SK-N-SH (cell line): ENCODE measurements around the gene DGCR8. TPM values are rescaled to one million over a fixed set of nuclear protein-coding genes. Genes with fewer than 3 reads are reported as not detected.

Source experiments
- CTCF ChIA-PET: fragments of 300-600, 350-600 bp; formaldehyde crosslinking; extraction: SDS; loops from one replicate; lab custom pipeline; 2021; lab: Yijun Ruan, JAX
- POLR2A ChIA-PET: fragments of 350-600 bp; sonication (Branson Sonifier 250); formaldehyde crosslinking; extraction: SDS; loops from one replicate; lab custom pipeline; 2020; ENCODE audit warnings: antibody characterized with exemption, inconsistent platforms; lab: Yijun Ruan, JAX
- DNase-seq: peaks from one replicate; pipeline ENCODE4 v3.0.0; 2012
- H2AFZ ChIP-seq: fragments of 200-600 bp; sonication (generic); 2 replicates; pipeline ENCODE4 v1.8.1; 2016; ENCODE audit warnings: antibody characterized with exemption, mild to moderate bottlenecking, low read depth
- H3F3A ChIP-seq: fragments of 200-600 bp; sonication (generic); replicated peaks from 2 replicates; pipeline ENCODE3; 2016; ENCODE audit warnings: antibody characterized with exemption, mild to moderate bottlenecking; ENCODE audit not compliant: insufficient read depth
- H3K27ac ChIP-seq, 2 experiments: fragments of 200-500 bp in 1 of 2; fragments of 200-600 bp in 1 of 2; sonication (Bioruptor generic) in 1 of 2; sonication (generic), shearing (Covaris generic) in 1 of 2; 2 replicates each; pipeline versions ENCODE4 v1.5.1 to v1.6.1; 2014 to 2016; ENCODE audit warnings: low read depth in 2 of 2, inconsistent platforms in 1 of 2, low read length in 1 of 2, mild to moderate bottlenecking in 1 of 2, mixed read lengths in 1 of 2
- H3K27me3 ChIP-seq: fragments of 200-600 bp; sonication (generic), shearing (Covaris generic); 2 replicates; pipeline ENCODE4 v1.6.1; 2016; ENCODE audit warnings: mixed run types; ENCODE audit not compliant: insufficient read depth
- H3K36me3 ChIP-seq, 2 experiments: fragments of 200-500 bp in 1 of 2; fragments of 200-600 bp in 1 of 2; sonication (Bioruptor generic) in 1 of 2; sonication (generic) in 1 of 2; replicated peaks in 1 of 2; 2 replicates each; pipeline versions ENCODE3 to v1.5.1; 2014 to 2016; ENCODE audit warnings: low read length in 1 of 2, mild to moderate bottlenecking in 1 of 2; ENCODE audit not compliant: insufficient read depth in 2 of 2, control insufficient read depth in 1 of 2
- H3K4me1 ChIP-seq, 2 experiments: fragments of 200-500 bp in 1 of 2; fragments of 200-600 bp in 1 of 2; sonication (Bioruptor generic) in 1 of 2; sonication (generic), shearing (Covaris generic) in 1 of 2; 2 replicates each; pipeline versions ENCODE4 v1.5.1 to v1.6.1; 2014 to 2016; ENCODE audit warnings: low read depth in 1 of 2, low read length in 1 of 2, mixed run types in 1 of 2; ENCODE audit not compliant: insufficient read depth in 2 of 2, control insufficient read depth in 1 of 2
- H3K4me2 ChIP-seq: fragments of 200-600 bp; sonication (generic), shearing (Covaris generic); 2 replicates; pipeline ENCODE4 v1.6.1; 2017; ENCODE audit warnings: mixed run types
- H3K4me3 ChIP-seq, 2 experiments: fragments of 200-500 bp in 1 of 2; fragments of 200-600 bp in 1 of 2; sonication (Bioruptor generic) in 1 of 2; sonication (generic), shearing (Covaris generic) in 1 of 2; 2 replicates each; pipeline versions ENCODE4 v1.5.1 to v1.8.1; 2014 to 2016; ENCODE audit warnings: low read depth in 2 of 2, inconsistent platforms in 1 of 2, low read length in 1 of 2, mild to moderate bottlenecking in 1 of 2, mixed read lengths in 1 of 2, moderate library complexity in 1 of 2
- H3K79me2 ChIP-seq: fragments of 200-600 bp; sonication (generic); 2 replicates; pipeline ENCODE4 v1.8.1; 2017; ENCODE audit warnings: mild to moderate bottlenecking; ENCODE audit not compliant: insufficient read depth
- H3K9ac ChIP-seq: fragments of 200-600 bp; sonication (generic); 2 replicates; pipeline ENCODE4 v1.6.1; 2017; ENCODE audit warnings: mixed run types
- H3K9me2 ChIP-seq: fragments of 200-600 bp; sonication (generic); 2 replicates; pipeline ENCODE4 v1.6.1; 2017; ENCODE audit warnings: mixed run types
- H3K9me3 ChIP-seq: fragments of 200-600 bp; sonication (generic); 2 replicates; pipeline ENCODE4 v1.6.1; 2017; ENCODE audit warnings: mixed run types, mild to moderate bottlenecking, moderate library complexity
- H4K20me1 ChIP-seq: fragments of 200-600 bp; sonication (generic); 2 replicates; pipeline ENCODE4 v1.6.1; 2017; ENCODE audit warnings: mild to moderate bottlenecking, mixed run types; ENCODE audit not compliant: insufficient read depth
- EP300 ChIP-seq, 2 experiments: IDR thresholded peaks; 2 replicates each; pipeline versions ENCODE4 v1.4.0 to v1.6.1; 2012; ENCODE audit warnings: borderline replicate concordance in 1 of 2, low read depth in 1 of 2, low read length in 1 of 2
- EZH2phosphoT487 ChIP-seq: fragments of 200-600 bp; sonication (generic); IDR thresholded peaks from 2 replicates; pipeline ENCODE4 v1.6.1; 2017; ENCODE audit warnings: low read depth, mixed run types, mild to moderate bottlenecking, antibody characterized with exemption, moderate library complexity, borderline replicate concordance
- FOSL2 ChIP-seq: IDR thresholded peaks from 2 replicates; pipeline ENCODE4 v1.4.0; 2012; ENCODE audit warnings: low read depth, mild to moderate bottlenecking, moderate library complexity, borderline replicate concordance
- FOXJ3 ChIP-seq: sonication (generic); formaldehyde crosslinking; IDR thresholded peaks from 2 replicates; pipeline ENCODE4 v1.5.1; 2020; ENCODE audit warnings: mild to moderate bottlenecking, missing genetic modification reagents
- GATA2 ChIP-seq: sonication (generic); formaldehyde crosslinking; IDR thresholded peaks from 2 replicates; pipeline ENCODE4 v1.5.0; 2020; ENCODE audit warnings: mild to moderate bottlenecking, missing genetic modification reagents
- JUND ChIP-seq: IDR thresholded peaks from 2 replicates; pipeline ENCODE4 v1.4.0; 2012
- MEF2A ChIP-seq: IDR thresholded peaks from 2 replicates; pipeline ENCODE4 v1.4.0; 2012; ENCODE audit warnings: low read depth, borderline replicate concordance
- RFX5 ChIP-seq: IDR thresholded peaks from 2 replicates; pipeline ENCODE4 v1.6.1; 2012; ENCODE audit warnings: mild to moderate bottlenecking, improper control_type of control experiment, low read length
- SIN3A ChIP-seq: IDR thresholded peaks from 2 replicates; pipeline ENCODE4 v1.6.1; 2012; ENCODE audit warnings: low read depth, mild to moderate bottlenecking, low read length, moderate library complexity, borderline replicate concordance
- YY1 ChIP-seq: IDR thresholded peaks from 2 replicates; pipeline ENCODE4 v1.4.0; 2012; ENCODE audit warnings: low read depth, mild to moderate bottlenecking
- WGBS: methylation state at CpG from one replicate; pipeline ENCODE4 v1.1.6; 2017; ENCODE audit warnings: low lambda C conversion rate; 5-methylcytosine and 5-hydroxymethylcytosine counted together
- polyA plus RNA-seq, 3 experiments: library from polyadenylated mRNA; depleted of rRNA; stranded (reverse); fragments of >200 nt; gene quantifications; 2 replicates each; pipeline ENCODE4 v1.2.3, GENCODE V29; 2012
- TF ChIP-seq, protein P1 (sequence below): fragments of 200-600 bp; sonication (generic); IDR thresholded peaks from 2 replicates; pipeline ENCODE4 v1.6.1; 2017; ENCODE audit warnings: antibody characterized with exemption, mild to moderate bottlenecking, moderate library complexity
- TF ChIP-seq, protein P2 (sequence below): IDR thresholded peaks from 2 replicates; pipeline ENCODE4; 2012
- TF ChIP-seq, protein P3 (sequence below): IDR thresholded peaks from 2 replicates; pipeline ENCODE4 v1.6.1; 2012; ENCODE audit warnings: mild to moderate bottlenecking, low read depth, low read length, moderate library complexity

The DGCR8 gene
- polyA plus RNA-seq, 1 of the 3 experiments (the other 2 are of a cell fraction), result 26.5 TPM

DNA sequence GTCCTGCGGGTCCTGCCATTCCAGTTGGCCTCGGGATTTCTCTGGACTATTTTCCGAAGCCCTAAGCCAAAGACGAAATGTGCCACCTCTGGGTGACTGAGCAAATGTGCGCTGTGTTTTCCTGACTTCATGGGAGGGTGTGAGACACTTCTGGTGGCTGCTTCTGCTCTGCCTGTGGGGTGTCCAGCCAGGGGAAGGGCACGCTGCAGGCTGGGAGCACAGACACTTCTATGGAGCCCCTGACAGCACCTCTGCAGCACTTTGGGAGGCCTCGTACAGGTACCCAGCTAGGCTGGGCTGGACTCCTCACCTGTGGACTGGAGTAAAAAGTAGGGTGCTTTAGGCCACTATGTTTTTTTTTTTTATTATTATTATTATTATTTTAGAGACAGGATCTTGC lies 41.5 kb upstream of the DGCR8 start (continued):
- TF ChIP-seq, protein P1, sequence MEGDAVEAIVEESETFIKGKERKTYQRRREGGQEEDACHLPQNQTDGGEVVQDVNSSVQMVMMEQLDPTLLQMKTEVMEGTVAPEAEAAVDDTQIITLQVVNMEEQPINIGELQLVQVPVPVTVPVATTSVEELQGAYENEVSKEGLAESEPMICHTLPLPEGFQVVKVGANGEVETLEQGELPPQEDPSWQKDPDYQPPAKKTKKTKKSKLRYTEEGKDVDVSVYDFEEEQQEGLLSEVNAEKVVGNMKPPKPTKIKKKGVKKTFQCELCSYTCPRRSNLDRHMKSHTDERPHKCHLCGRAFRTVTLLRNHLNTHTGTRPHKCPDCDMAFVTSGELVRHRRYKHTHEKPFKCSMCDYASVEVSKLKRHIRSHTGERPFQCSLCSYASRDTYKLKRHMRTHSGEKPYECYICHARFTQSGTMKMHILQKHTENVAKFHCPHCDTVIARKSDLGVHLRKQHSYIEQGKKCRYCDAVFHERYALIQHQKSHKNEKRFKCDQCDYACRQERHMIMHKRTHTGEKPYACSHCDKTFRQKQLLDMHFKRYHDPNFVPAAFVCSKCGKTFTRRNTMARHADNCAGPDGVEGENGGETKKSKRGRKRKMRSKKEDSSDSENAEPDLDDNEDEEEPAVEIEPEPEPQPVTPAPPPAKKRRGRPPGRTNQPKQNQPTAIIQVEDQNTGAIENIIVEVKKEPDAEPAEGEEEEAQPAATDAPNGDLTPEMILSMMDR, result no peak
- TF ChIP-seq FOSL2, result no peak
- TF ChIP-seq MEF2A, result no peak
- TF ChIP-seq YY1, result no peak
- TF ChIP-seq, protein P2, sequence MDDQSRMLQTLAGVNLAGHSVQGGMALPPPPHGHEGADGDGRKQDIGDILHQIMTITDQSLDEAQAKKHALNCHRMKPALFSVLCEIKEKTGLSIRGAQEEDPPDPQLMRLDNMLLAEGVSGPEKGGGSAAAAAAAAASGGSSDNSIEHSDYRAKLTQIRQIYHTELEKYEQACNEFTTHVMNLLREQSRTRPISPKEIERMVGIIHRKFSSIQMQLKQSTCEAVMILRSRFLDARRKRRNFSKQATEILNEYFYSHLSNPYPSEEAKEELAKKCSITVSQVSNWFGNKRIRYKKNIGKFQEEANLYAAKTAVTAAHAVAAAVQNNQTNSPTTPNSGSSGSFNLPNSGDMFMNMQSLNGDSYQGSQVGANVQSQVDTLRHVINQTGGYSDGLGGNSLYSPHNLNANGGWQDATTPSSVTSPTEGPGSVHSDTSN, result no peak
- no peak for TF ChIP-seq RFX5

GRCh38 chr22:20039683-20040325 lies 40.2 kb upstream of the DGCR8 start:
- Histone ChIP-seq H2AFZ (no peak overlapping the region), H3K27ac (no peak overlapping the region), H3K27me3 (no peaks in the 10 kb centered on the region), H3K4me2 (no peak overlapping the region), H3K36me3 (no peaks in the 10 kb centered on the region), H3K4me3 (no peak overlapping the region), H3K79me2 (peaks cover 4% of the 10 kb centered on the region; the same call in 1 of the 2 replicates), H3K9me2 (no peaks in the 10 kb centered on the region), H3K9me3 (no peaks in the 10 kb centered on the region), H3F3A (no peaks in the 10 kb centered on the region), H4K20me1 (no peaks in the 10 kb centered on the region), H3K9ac (no peak overlapping the region), H3K4me1 (peaks cover 0 to 3% of the 10 kb centered on the region in 2 experiments; a peak in 1 of 4 replicates)
- ChIA-PET CTCF (interaction anchor here (1.3 to 1.7 kb wide), 2 partner anchors 27 to 70 kb away, joined by 3 to 5 read pairs; no protein-coding TSS in a partner anchor), POLR2A (no interaction called here)
- 93% methylated on average over 9 of the region's 9 CpGs for WGBS
- DNase-seq, result no peak
- TF ChIP-seq GATA2 (CRISPR knock-in tag) (no peak), RFX5 (no peak), EP300 (IDR thresholded peaks at IDR 0.05; ENCODE audit: borderline replicate concordance in 1 of 2, low read depth in 1 of 2, low read length in 1 of 2) (no peak), JUND (no peak), SIN3A (no peak), YY1 (no peak), FOXJ3 (CRISPR knock-in tag) (no peak), EZH2phosphoT487 (no peak)
- TF ChIP-seq, protein P3, sequence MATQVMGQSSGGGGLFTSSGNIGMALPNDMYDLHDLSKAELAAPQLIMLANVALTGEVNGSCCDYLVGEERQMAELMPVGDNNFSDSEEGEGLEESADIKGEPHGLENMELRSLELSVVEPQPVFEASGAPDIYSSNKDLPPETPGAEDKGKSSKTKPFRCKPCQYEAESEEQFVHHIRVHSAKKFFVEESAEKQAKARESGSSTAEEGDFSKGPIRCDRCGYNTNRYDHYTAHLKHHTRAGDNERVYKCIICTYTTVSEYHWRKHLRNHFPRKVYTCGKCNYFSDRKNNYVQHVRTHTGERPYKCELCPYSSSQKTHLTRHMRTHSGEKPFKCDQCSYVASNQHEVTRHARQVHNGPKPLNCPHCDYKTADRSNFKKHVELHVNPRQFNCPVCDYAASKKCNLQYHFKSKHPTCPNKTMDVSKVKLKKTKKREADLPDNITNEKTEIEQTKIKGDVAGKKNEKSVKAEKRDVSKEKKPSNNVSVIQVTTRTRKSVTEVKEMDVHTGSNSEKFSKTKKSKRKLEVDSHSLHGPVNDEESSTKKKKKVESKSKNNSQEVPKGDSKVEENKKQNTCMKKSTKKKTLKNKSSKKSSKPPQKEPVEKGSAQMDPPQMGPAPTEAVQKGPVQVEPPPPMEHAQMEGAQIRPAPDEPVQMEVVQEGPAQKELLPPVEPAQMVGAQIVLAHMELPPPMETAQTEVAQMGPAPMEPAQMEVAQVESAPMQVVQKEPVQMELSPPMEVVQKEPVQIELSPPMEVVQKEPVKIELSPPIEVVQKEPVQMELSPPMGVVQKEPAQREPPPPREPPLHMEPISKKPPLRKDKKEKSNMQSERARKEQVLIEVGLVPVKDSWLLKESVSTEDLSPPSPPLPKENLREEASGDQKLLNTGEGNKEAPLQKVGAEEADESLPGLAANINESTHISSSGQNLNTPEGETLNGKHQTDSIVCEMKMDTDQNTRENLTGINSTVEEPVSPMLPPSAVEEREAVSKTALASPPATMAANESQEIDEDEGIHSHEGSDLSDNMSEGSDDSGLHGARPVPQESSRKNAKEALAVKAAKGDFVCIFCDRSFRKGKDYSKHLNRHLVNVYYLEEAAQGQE, result no peak
